GM12873 (cell line): Measurements from ENCODE around the gene PAX5.

ENCODE experiments used
- CTCF ChIP-seq: IDR thresholded peaks from 2 replicates; pipeline ENCODE4 v1.5.1; 2012; ENCODE audit warnings: low read depth, mild to moderate bottlenecking, moderate library complexity, low read length, control low read depth; ENCODE audit not compliant: insufficient read depth; ENCODE audit errors: missing control alignments

PAX5 gene

GRCh38 chr9:36940881-36941280 is 93.2 kb downstream of the PAX5 start:
- no peak for TF ChIP-seq CTCF

GRCh38 chr9:36940500-36940853 is 93.6 kb downstream of the PAX5 start:
- TF ChIP-seq CTCF, result no peak

- no peak for TF ChIP-seq CTCF
These were observed 94.2 kb downstream of the PAX5 start for GRCh38 chr9:36939655-36940499.

GRCh38 chr9:36939214-36939613 is 94.9 kb downstream of the PAX5 start:
- TF ChIP-seq CTCF, result no peak

GRCh38 chr9:36938617-36939016 is 95.5 kb downstream of the PAX5 start:
- no peak for TF ChIP-seq CTCF

- TF ChIP-seq CTCF, result no peak
These were observed 96.1 kb downstream of the PAX5 start for GRCh38 chr9:36937951-36938350.

- no peak for TF ChIP-seq CTCF
These were observed 96.7 kb downstream of the PAX5 start for GRCh38 chr9:36937346-36937745.
